ENCODE measurements around the gene TSPEAR. TPM values are rescaled to one million over a fixed set of nuclear protein-coding genes. Genes with fewer than 3 reads are reported as not detected.
"Not testable (repeated sequence)": the region's sequence is repeated elsewhere in the genome, so short reads cannot be mapped to it uniquely, and the experiment has no call there.

Gene TSPEAR
- total RNA-seq, 4 donors from 2014 or later: not detected

- TF ChIP-seq CTCF (IDR thresholded peaks at IDR 0.05; ENCODE audit: low read depth): not testable (repeated sequence)
Measured at GRCh38 chr21:44580231-44580821, 131.0 kb downstream of the TSPEAR start, which contains the start of gene KRTAP10-5. KRTAP10-5 (minus strand) TSS chr21:44580604; CDS start chr21:44580578, 26 bp downstream.

GRCh38 chr21:44579833-44580144 is 131.6 kb downstream of the TSPEAR start:
- no peak for TF ChIP-seq CTCF (IDR thresholded peaks at IDR 0.05; ENCODE audit: low read depth)

DNA sequence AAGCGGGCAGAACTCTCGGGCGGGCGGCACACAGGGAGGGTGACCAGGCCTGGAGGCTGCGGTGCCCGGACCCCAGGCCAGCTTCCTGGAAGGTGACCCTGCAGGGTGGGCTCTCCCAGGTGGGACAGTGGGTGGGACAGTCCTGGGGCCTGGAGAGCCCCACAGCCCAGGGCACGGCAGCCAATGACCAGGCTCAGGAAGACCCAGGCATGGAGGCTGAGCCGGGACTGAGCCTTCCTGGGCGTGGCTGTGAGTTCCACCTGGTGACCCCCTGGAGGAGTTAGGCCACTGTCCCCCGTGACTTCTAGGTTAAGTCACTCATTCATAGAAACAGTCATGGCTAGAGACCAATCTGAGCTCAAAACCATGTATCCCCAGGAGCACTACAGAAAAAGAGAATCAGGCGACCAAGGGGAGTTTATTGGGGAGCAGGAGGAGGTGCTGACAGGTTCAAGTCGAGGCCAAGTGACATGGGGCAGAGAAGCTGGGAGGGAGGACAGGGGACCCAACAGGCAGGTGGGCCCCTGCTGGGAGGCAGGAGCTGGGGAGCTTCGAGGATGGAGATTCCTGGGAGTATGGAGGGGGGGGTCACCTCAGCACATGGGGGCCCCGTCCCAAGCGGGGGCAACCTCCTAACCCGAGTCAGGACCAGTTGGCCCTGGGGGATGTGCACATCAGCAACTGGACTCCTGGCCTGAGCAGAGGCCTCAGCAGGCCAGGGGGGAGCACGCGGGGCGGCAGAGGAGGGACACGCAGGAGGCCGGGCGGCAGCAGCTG is 132.1 kb downstream of the TSPEAR start:
- TF ChIP-seq CTCF (IDR thresholded peaks at IDR 0.05; ENCODE audit: low read depth): no peak

DNA sequence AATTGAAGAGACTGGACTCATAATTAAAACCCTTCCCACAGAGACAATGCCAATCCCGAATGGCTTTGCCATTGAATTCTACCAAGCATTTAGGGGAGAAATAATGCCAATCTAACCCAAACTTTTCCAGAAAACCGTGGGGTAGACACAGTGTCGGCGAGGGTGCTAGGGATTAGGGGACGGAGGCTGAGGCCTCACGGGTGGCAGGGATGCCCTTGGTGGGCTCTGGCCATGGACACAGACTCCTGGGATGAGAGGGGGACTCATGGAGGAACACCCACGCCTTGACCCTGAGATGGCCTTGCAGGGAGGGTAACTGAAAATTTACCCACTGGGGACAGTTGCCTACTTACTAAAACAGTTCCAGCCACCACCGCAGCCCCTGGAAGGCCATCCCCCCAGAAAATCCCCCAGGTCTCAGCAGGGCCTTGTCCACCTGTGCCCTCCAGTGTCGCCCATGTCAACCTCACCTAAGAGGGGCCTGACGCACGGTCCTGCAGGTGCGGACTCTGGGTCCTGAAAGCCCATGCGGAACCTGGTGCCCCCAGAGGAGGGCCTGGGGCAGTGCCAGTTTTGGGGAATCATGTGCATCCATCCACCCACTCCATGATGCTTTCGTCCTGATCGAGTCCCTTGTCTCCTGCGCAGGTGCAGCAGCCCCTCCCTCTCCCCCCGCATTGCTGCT is 132.9 kb downstream of the TSPEAR start:
- no peak for TF ChIP-seq CTCF (IDR thresholded peaks at IDR 0.05; ENCODE audit: low read depth)

- no peak for TF ChIP-seq CTCF (IDR thresholded peaks at IDR 0.05; ENCODE audit: low read depth)
Measured at GRCh38 chr21:44576025-44576420, 135.3 kb downstream of the TSPEAR start.

DNA sequence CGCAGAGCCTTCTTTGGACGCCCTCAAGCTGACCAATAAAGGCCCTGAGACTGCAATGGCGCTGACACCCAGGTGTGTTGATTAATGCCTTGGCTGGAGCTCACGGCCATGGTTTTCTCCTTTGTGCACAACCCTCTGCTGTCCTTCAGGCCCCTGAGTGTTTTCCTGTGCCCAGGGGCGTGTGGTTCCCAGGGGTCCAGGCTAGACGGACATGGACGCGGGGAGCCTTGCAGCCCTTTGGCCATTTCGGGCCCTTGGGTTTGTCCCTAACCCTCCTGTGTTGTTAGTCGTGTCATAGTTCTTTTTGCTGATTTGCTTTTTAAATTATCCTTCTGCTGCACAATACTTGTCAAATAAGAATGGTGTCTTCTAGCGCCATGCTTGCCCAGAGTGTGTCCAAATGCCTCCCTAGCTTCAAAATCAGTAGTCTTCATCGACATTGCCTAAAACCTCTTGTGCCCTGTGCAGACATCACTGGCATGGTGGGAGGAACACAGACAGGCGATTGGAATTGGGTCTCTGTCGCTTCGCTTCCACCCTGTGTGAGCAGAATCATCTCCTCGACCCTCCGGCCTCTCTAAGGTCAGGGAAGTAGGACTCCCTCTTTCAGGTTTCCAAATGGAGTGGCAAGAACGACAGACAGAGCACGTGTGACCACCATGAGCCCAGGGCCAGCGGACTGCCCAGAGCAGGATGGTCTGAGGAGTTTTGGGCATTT is 135.9 kb downstream of the TSPEAR start:
- TF ChIP-seq CTCF (IDR thresholded peaks at IDR 0.05; ENCODE audit: low read depth): no peak

All from subcutaneous adipose tissue (tissue), 4 donors.